Fibroblast of mammary gland (primary cell): Measurements from ENCODE around the gene FAM20A.
A peak's percentile ranks its signal among the peaks of the same experiment; 100 is the strongest.

Source experiments
- DNase-seq: peaks from one replicate; pipeline ENCODE4 v3.0.0-alpha.2; 2010; ENCODE audit warnings: low read depth
- H3K4me3 ChIP-seq: 2 replicates; pipeline ENCODE4 v1.5.1; 2011; ENCODE audit warnings: low read depth, mild to moderate bottlenecking, low read length, moderate library complexity; ENCODE audit not compliant: control insufficient read depth
- TF ChIP-seq, protein P1 (sequence below): conservative IDR thresholded peaks from 2 replicates; pipeline ENCODE4 v1.5.1; 2011; ENCODE audit warnings: low read depth, low read length, inconsistent platforms; ENCODE audit not compliant: control insufficient read depth, insufficient read depth

The FAM20A gene

GRCh38 chr17:68512960-68513474, 88.2 kb downstream of the FAM20A start:
- H3K4me3 ChIP-seq: peak overlapping the region; percentile 80
- peak; percentile 73 for DNase-seq
- TF ChIP-seq, protein P1, sequence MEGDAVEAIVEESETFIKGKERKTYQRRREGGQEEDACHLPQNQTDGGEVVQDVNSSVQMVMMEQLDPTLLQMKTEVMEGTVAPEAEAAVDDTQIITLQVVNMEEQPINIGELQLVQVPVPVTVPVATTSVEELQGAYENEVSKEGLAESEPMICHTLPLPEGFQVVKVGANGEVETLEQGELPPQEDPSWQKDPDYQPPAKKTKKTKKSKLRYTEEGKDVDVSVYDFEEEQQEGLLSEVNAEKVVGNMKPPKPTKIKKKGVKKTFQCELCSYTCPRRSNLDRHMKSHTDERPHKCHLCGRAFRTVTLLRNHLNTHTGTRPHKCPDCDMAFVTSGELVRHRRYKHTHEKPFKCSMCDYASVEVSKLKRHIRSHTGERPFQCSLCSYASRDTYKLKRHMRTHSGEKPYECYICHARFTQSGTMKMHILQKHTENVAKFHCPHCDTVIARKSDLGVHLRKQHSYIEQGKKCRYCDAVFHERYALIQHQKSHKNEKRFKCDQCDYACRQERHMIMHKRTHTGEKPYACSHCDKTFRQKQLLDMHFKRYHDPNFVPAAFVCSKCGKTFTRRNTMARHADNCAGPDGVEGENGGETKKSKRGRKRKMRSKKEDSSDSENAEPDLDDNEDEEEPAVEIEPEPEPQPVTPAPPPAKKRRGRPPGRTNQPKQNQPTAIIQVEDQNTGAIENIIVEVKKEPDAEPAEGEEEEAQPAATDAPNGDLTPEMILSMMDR: no peak

DNA sequence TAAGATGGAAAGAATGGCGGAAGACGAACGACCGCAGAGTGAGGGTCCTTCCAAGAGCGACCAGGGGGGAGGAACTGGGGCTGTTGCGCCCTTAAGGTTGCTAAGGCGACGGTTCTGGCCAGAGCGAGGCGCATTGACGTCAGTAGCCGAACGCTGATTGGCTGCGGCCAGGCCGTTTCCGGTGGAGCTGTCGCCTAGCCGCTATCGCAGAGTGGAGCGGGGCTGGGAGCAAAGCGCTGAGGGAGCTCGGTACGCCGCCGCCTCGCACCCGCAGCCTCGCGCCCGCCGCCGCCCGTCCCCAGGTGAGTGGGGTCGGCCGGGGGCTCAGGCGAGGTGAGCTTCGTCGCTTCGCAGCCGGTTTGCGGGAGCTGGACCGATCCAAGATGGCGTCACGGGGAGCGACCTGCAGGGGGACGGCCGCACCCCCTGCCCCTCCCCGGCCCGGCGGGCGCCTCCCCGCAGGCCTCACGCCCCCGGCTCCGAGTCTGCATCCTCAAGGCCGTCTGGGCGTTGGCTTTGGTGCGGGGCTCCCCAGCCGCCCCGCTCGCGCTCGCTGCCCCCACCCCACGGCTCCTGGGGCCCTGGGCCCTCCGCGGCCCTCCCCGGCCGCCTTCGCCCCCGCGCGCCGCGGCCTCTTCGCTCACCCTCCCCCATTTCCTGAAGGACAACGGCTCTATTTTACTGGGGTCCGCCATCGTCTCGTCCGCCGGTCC, 88.8 kb downstream of the FAM20A start, which contains the start of gene PRKAR1A:
TSS of gene PRKAR1A (plus strand) at position 184 of the 713 bp plus-strand sequence. CDS start 2,970 bp downstream, outside the sequence.
- DNase-seq: peak; percentile 94
- peak within 1 kb of the TSS; percentile 80 for H3K4me3 ChIP-seq
- TF ChIP-seq, protein P1: no peak

- TF ChIP-seq, protein P1: no peak
- DNase-seq: peak; percentile 69
- H3K4me3 ChIP-seq: peak overlapping the region; percentile 80
Measured at GRCh38 chr17:68511671-68512246, 89.4 kb downstream of the FAM20A start.

DNA sequence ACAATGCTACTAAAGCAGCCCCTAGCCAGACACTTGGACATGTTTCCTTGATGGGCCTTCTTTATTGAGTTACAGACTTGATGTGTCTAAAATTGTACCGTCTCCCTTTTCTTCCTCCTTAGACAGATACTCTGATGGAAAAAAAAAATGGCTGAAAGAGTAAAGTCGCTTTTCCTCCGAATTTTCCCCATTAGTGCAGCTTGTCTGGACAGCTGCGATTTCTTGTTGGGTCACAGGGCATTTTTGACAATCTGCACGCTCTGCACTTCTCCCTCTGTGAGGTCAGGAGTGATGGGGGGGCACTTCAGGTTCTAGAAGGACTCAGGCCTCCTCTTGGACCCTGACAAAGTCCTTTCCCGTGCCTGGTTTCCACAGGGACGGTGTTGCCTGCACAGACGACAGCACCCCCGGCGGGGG, 89.9 kb downstream of the FAM20A start:
- no peak for DNase-seq
- peak overlapping the region; percentile 80 for H3K4me3 ChIP-seq
- TF ChIP-seq, protein P1: no peak

DNA sequence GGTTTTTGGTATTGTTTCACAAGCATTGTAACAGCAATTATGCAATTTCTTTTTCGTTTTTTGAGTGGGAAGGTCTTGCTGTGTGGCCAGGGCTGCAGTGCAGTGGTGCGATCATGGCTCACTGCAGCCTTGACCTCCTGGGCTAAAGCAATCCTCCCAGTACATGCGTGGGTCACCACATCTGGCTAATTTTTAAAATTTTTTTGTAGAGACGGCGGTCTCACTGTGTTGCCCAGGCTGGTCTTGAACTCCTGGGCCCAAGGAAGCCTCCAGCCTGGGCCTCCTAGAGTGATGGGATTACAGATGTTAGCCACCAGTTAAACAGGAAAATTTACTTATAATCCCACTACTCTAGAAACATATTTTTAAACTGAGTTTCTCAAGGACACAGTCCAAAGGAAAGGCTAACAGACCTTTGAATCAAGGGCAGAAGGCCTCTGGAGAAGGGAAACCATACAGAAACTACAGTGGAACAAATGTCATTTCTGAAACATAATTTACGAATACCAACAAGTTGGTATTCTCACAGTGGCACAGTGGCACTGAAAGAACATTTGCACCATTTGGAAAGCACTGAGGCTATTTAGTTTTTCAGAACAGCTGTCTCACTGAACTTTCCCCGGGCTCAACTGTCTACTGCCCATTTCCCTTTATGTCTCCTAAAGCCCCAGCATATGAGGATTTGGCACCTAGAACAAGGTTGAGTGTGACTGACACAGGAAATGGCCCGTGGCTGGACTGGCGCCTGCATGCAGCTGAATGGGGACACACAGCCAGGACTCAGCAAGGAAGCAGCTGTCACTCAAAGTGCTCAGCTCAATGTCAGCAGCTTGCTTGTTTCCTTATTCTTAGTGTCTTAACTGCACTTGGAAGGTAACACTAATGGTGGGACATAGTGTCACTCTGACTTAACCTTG, 91.8 kb downstream of the FAM20A start:
- TF ChIP-seq, protein P1: no peak
- no peak overlapping the region for H3K4me3 ChIP-seq
- no peak for DNase-seq

- TF ChIP-seq, protein P1: no peak
- peak; percentile 57 for DNase-seq
- no peak overlapping the region for H3K4me3 ChIP-seq
Measured at GRCh38 chr17:68507576-68507975, 93.6 kb downstream of the FAM20A start.
